Choroid plexus epithelial cell (primary cell): ENCODE data around the gene S100A14.

Experiments
- DNase-seq: peaks from one replicate; pipeline ENCODE4 v3.0.0-alpha.2; 2010; ENCODE audit warnings: low read depth
- H3K4me3 ChIP-seq: 2 replicates; pipeline ENCODE4 v1.5.1; 2011; ENCODE audit warnings: low read depth, mild to moderate bottlenecking, control low read depth, low read length, moderate library complexity
- CTCF ChIP-seq: conservative IDR thresholded peaks from 2 replicates; pipeline ENCODE4 v1.5.1; 2011; ENCODE audit warnings: low read depth, mild to moderate bottlenecking, control low read depth, inconsistent platforms, low read length, moderate library complexity

Gene S100A14

GRCh38 chr1:153631047-153632022 lies 15.2 kb upstream of the S100A14 start:
- no peak for DNase-seq
- H3K4me3 ChIP-seq: no peak overlapping the region

GRCh38 chr1:153630384-153630783 lies 14.3 kb upstream of the S100A14 start:
- no peak overlapping the region for H3K4me3 ChIP-seq
- DNase-seq: no peak
- TF ChIP-seq CTCF: no peak

More at GRCh38 chr1:153631047-153632022, 15.2 kb upstream of the S100A14 start:
- TF ChIP-seq CTCF: no peak

GRCh38 chr1:153629971-153630370 lies 13.8 kb upstream of the S100A14 start:
- DNase-seq: no peak
- no peak for TF ChIP-seq CTCF
- no peak overlapping the region for H3K4me3 ChIP-seq

- no peak overlapping the region for H3K4me3 ChIP-seq
- DNase-seq: no peak
- no peak for TF ChIP-seq CTCF
Measured at GRCh38 chr1:153629343-153629665, 13.2 kb upstream of the S100A14 start.

- no peak for TF ChIP-seq CTCF
- no peak overlapping the region for H3K4me3 ChIP-seq
- no peak for DNase-seq
Measured at GRCh38 chr1:153628638-153629342, 12.7 kb upstream of the S100A14 start.

- no peak for DNase-seq
- no peak for TF ChIP-seq CTCF
- peak within 1 kb of the TSS; percentile 74 for H3K4me3 ChIP-seq
Measured at GRCh38 chr1:153627715-153628626, 11.8 kb upstream of the S100A14 start, which contains the start of gene S100A1. Gene S100A1 (plus strand): TSS chr1:153628434. CDS start chr1:153630522, 2,088 bp downstream.
